ENCODE measurements around the gene GUCY1A1.

Gene GUCY1A1

GRCh38 chr4:155735496-155735895 lies 68.8 kb downstream of the GUCY1A1 start:
- H3K27ac ChIP-seq: no peak overlapping the region
- no peak for TF ChIP-seq CTCF (conservative IDR thresholded peaks at IDR 0.05)
- no peak for TF ChIP-seq ZFX (IDR thresholded peaks at IDR 0.05)

- H3K27ac ChIP-seq: no peak overlapping the region
- no peak for TF ChIP-seq CTCF (conservative IDR thresholded peaks at IDR 0.05)
- no peak for TF ChIP-seq ZFX (IDR thresholded peaks at IDR 0.05)
Observed at GRCh38 chr4:155738548-155738947, 71.9 kb downstream of the GUCY1A1 start.

GRCh38 chr4:155741546-155741945 lies 74.9 kb downstream of the GUCY1A1 start:
- TF ChIP-seq CTCF (conservative IDR thresholded peaks at IDR 0.05): no peak
- TF ChIP-seq ZFX (IDR thresholded peaks at IDR 0.05): no peak
- no peak overlapping the region for H3K27ac ChIP-seq

- TF ChIP-seq CTCF (conservative IDR thresholded peaks at IDR 0.05) (no peak; the same call in 1 of the 2 replicates), ZFX (IDR thresholded peaks at IDR 0.05) (no peak)
- no peak overlapping the region for H3K27ac ChIP-seq
Observed at GRCh38 chr4:155742310-155743015, 75.8 kb downstream of the GUCY1A1 start.

GRCh38 chr4:155745984-155746383 lies 79.3 kb downstream of the GUCY1A1 start:
- TF ChIP-seq CTCF (conservative IDR thresholded peaks at IDR 0.05) (no peak), ZFX (IDR thresholded peaks at IDR 0.05) (no peak)
- no peak overlapping the region for H3K27ac ChIP-seq

- TF ChIP-seq ZFX (IDR thresholded peaks at IDR 0.05) (no peak), CTCF (conservative IDR thresholded peaks at IDR 0.05) (no peak)
- no peak overlapping the region for H3K27ac ChIP-seq
Observed at GRCh38 chr4:155748039-155748438, 81.4 kb downstream of the GUCY1A1 start.

GRCh38 chr4:155749041-155749440 lies 82.4 kb downstream of the GUCY1A1 start:
- H3K27ac ChIP-seq: no peak overlapping the region
- no peak for TF ChIP-seq ZFX (IDR thresholded peaks at IDR 0.05)
- TF ChIP-seq CTCF (conservative IDR thresholded peaks at IDR 0.05): no peak
